Measurements from ENCODE around the gene REV1.

DNA sequence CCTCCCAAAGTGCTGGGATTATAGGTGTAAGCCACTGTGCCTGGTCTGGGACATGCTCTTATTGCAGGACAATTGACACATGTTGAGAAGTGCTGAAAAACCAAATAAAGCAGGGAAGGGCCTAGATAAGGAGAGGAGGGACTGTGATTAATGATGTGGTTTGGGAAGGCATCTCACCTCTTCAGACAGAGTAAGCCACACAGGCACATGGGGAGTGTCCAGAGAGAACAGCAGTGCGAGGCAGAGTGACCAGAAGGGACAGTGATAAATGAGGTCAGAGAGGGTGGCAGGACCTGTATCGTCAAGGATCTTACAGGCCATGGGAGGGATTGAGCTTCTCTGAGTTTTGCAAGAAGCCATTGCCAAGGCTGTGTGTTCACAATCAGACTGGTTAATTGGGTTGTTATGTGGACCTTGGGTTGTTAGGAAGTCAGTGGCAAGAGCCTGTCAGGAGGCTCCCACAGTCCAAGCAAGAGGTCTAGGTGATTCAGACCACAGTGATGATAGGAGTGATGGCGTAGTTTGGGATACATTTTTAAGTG lies 94.2 kb downstream of the REV1 start:
- TF ChIP-seq, protein P1, sequence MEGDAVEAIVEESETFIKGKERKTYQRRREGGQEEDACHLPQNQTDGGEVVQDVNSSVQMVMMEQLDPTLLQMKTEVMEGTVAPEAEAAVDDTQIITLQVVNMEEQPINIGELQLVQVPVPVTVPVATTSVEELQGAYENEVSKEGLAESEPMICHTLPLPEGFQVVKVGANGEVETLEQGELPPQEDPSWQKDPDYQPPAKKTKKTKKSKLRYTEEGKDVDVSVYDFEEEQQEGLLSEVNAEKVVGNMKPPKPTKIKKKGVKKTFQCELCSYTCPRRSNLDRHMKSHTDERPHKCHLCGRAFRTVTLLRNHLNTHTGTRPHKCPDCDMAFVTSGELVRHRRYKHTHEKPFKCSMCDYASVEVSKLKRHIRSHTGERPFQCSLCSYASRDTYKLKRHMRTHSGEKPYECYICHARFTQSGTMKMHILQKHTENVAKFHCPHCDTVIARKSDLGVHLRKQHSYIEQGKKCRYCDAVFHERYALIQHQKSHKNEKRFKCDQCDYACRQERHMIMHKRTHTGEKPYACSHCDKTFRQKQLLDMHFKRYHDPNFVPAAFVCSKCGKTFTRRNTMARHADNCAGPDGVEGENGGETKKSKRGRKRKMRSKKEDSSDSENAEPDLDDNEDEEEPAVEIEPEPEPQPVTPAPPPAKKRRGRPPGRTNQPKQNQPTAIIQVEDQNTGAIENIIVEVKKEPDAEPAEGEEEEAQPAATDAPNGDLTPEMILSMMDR (IDR thresholded peaks at IDR 0.05; ENCODE audit: insufficient read depth, low read length): no peak
- TF ChIP-seq, protein P2, sequence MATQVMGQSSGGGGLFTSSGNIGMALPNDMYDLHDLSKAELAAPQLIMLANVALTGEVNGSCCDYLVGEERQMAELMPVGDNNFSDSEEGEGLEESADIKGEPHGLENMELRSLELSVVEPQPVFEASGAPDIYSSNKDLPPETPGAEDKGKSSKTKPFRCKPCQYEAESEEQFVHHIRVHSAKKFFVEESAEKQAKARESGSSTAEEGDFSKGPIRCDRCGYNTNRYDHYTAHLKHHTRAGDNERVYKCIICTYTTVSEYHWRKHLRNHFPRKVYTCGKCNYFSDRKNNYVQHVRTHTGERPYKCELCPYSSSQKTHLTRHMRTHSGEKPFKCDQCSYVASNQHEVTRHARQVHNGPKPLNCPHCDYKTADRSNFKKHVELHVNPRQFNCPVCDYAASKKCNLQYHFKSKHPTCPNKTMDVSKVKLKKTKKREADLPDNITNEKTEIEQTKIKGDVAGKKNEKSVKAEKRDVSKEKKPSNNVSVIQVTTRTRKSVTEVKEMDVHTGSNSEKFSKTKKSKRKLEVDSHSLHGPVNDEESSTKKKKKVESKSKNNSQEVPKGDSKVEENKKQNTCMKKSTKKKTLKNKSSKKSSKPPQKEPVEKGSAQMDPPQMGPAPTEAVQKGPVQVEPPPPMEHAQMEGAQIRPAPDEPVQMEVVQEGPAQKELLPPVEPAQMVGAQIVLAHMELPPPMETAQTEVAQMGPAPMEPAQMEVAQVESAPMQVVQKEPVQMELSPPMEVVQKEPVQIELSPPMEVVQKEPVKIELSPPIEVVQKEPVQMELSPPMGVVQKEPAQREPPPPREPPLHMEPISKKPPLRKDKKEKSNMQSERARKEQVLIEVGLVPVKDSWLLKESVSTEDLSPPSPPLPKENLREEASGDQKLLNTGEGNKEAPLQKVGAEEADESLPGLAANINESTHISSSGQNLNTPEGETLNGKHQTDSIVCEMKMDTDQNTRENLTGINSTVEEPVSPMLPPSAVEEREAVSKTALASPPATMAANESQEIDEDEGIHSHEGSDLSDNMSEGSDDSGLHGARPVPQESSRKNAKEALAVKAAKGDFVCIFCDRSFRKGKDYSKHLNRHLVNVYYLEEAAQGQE (IDR thresholded peaks at IDR 0.05; ENCODE audit: insufficient replicate concordance, low read depth): no peak
- TF ChIP-seq POLR2AphosphoS5 (IDR thresholded peaks at IDR 0.05; ENCODE audit: low read depth) (peak; percentile 18; the same call in 1 of the 2 replicates), GABPA (IDR thresholded peaks at IDR 0.05; ENCODE audit: low read depth) (no peak)

Data from HL-60 (cell line).